ENCODE measurements around the gene RTKN.

RTKN gene

GRCh38 chr2:74448771-74449170 lies 7.0 kb upstream of the RTKN start:
- no peak for ATAC-seq
- TF ChIP-seq CSDC2 (CRISPR knock-in tag; IDR thresholded peaks at IDR 0.05) (no peak), PPARA (CRISPR knock-in tag; IDR thresholded peaks at IDR 0.05; ENCODE audit: borderline replicate concordance) (no peak), OSR1 (CRISPR knock-in tag; IDR thresholded peaks at IDR 0.05) (no peak), CSRNP3 (CRISPR knock-in tag; IDR thresholded peaks at IDR 0.05) (no peak), ESRRG (CRISPR knock-in tag; IDR thresholded peaks at IDR 0.05) (no peak), BACH2 (CRISPR knock-in tag; IDR thresholded peaks at IDR 0.05; ENCODE audit: borderline replicate concordance) (no peak), RARB (CRISPR knock-in tag; IDR thresholded peaks at IDR 0.05) (no peak), CREB5 (CRISPR knock-in tag; IDR thresholded peaks at IDR 0.05; ENCODE audit: low read depth) (no peak), SNAI2 (CRISPR knock-in tag; IDR thresholded peaks at IDR 0.05) (no peak), GLIS3 (CRISPR knock-in tag; IDR thresholded peaks at IDR 0.05) (no peak), ZNF70 (CRISPR knock-in tag; IDR thresholded peaks at IDR 0.05) (no peak), ZFP30 (CRISPR knock-in tag; IDR thresholded peaks at IDR 0.05) (no peak), ISL1 (CRISPR knock-in tag; IDR thresholded peaks at IDR 0.05) (no peak), TSHZ2 (CRISPR knock-in tag; IDR thresholded peaks at IDR 0.05) (no peak), ZNF565 (CRISPR knock-in tag; conservative IDR thresholded peaks at IDR 0.05; ENCODE audit: low read depth) (no peak), POU6F1 (CRISPR knock-in tag; IDR thresholded peaks at IDR 0.05; ENCODE audit: borderline replicate concordance, low read depth) (no peak), ZC3H10 (CRISPR knock-in tag; IDR thresholded peaks at IDR 0.05) (no peak)

GRCh38 chr2:74447230-74447999 lies 5.7 kb upstream of the RTKN start:
- no peak for ATAC-seq
- TF ChIP-seq ZFP3 (CRISPR knock-in tag; IDR thresholded peaks at IDR 0.05), result no peak
- TF ChIP-seq ZNF70 (CRISPR knock-in tag; IDR thresholded peaks at IDR 0.05), result no peak
- TF ChIP-seq TSHZ2 (CRISPR knock-in tag; IDR thresholded peaks at IDR 0.05), result no peak
- no peak for TF ChIP-seq GLIS3 (CRISPR knock-in tag; IDR thresholded peaks at IDR 0.05)
- no peak for TF ChIP-seq ZFP30 (CRISPR knock-in tag; IDR thresholded peaks at IDR 0.05)
- no peak for TF ChIP-seq SNAI2 (CRISPR knock-in tag; IDR thresholded peaks at IDR 0.05)
- no peak for TF ChIP-seq ZNF565 (CRISPR knock-in tag; conservative IDR thresholded peaks at IDR 0.05; ENCODE audit: low read depth)
- TF ChIP-seq ISL1 (CRISPR knock-in tag; IDR thresholded peaks at IDR 0.05), result no peak
- no peak for TF ChIP-seq PPARA (CRISPR knock-in tag; IDR thresholded peaks at IDR 0.05; ENCODE audit: borderline replicate concordance)
- TF ChIP-seq POU6F1 (CRISPR knock-in tag; IDR thresholded peaks at IDR 0.05; ENCODE audit: borderline replicate concordance, low read depth), result no peak
- TF ChIP-seq ESRRG (CRISPR knock-in tag; IDR thresholded peaks at IDR 0.05), result no peak
- no peak for TF ChIP-seq TOX (CRISPR knock-in tag; IDR thresholded peaks at IDR 0.05; ENCODE audit: borderline replicate concordance)
- no peak for TF ChIP-seq CSRNP3 (CRISPR knock-in tag; IDR thresholded peaks at IDR 0.05)
- TF ChIP-seq ZC3H10 (CRISPR knock-in tag; IDR thresholded peaks at IDR 0.05), result no peak
- TF ChIP-seq CSDC2 (CRISPR knock-in tag; IDR thresholded peaks at IDR 0.05), result no peak
- TF ChIP-seq CREB5 (CRISPR knock-in tag; IDR thresholded peaks at IDR 0.05; ENCODE audit: low read depth), result no peak
- TF ChIP-seq ARNTL (CRISPR knock-in tag; IDR thresholded peaks at IDR 0.05; ENCODE audit: borderline replicate concordance, low read depth), result no peak
